Stimulated activated CD4-positive, alpha-beta T cell treated with anti-CD3 and anti-CD28 coated beads, Interleukin-15, amount 100 ng/mL, for 24 hours (primary cell): ENCODE measurements around the gene SLC39A11.
"Not testable (repeated sequence)": the region's sequence is repeated elsewhere in the genome, so short reads cannot be mapped to it uniquely, and the experiment has no call there.

ENCODE experiments used
- DNase-seq: peaks from one replicate; pipeline ENCODE4 v3.0.0-alpha.2; 2020

Gene SLC39A11

DNA sequence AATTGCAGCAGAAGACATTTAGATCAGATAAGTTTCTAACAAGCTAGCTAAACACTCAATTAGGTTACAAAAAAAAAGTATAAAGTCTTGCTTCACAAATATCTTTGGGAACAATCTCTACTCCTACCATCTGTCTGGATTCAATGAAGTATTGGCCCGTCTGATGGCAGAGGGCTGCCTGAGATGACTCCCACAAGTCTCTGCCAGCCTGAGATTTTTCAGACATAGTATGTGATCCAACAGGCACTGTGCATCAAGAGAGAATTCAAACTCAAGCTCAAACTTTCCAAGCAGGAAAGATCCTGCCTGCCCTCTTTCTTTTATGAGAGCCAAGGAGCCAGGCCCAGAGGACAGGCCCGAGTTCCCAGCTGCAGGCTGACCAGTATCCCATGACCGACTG is 22.6 kb downstream of the SLC39A11 start:
- no peak for DNase-seq

GRCh38 chr17:73069164-73069770 is 23.2 kb downstream of the SLC39A11 start:
- no peak for DNase-seq

- DNase-seq, result no peak
Observed at GRCh38 chr17:73068322-73069153, 23.9 kb downstream of the SLC39A11 start.

- not testable (repeated sequence) for DNase-seq
Observed at GRCh38 chr17:73067699-73068098, 24.8 kb downstream of the SLC39A11 start.

GRCh38 chr17:73067075-73067474 is 25.4 kb downstream of the SLC39A11 start:
- DNase-seq, result no peak

GRCh38 chr17:73066148-73066884 is 26.2 kb downstream of the SLC39A11 start:
- DNase-seq, result no peak

DNA sequence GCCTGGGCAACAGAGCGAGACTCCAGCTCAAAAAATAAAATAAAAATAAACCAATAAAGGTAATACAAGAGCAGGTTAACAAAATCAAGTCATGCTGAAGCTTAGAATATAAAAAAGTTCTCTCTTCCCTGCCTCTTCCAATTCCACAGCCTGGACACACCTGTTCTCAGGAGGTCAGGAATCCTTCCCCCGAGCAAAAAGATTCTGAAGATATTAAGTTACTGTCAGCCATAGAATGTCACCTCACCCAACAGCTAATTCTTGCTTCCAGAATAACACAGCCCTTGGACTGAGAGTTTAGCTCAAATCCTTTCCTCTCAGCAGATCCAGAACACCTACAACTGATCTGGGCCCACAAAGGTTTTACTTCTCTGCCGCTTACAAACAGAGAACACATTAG is 27.1 kb downstream of the SLC39A11 start:
- no peak for DNase-seq

GRCh38 chr17:73064084-73064938 is 28.2 kb downstream of the SLC39A11 start:
- DNase-seq, result no peak

GRCh38 chr17:73062726-73063125 is 29.8 kb downstream of the SLC39A11 start:
- DNase-seq, result no peak

DNA sequence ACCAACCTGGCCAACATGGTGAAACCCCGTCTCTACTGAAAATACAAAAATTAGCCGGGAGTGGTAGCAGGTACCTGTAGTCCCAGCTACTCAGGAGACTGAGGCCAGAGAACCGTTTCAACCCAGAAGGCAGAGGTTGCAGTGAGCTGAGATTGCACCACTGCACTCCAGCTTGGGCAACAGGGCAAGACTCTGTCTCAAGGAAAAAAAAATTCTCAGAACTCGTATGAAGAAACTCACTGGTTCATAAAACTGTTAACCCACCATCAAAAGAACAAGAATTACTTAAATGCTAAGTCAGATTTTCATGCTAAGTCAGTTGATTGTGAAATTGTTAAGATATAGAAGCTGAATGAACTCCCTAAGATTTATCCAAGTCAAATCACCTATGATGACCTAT is 31.3 kb downstream of the SLC39A11 start:
- DNase-seq, result no peak

DNA sequence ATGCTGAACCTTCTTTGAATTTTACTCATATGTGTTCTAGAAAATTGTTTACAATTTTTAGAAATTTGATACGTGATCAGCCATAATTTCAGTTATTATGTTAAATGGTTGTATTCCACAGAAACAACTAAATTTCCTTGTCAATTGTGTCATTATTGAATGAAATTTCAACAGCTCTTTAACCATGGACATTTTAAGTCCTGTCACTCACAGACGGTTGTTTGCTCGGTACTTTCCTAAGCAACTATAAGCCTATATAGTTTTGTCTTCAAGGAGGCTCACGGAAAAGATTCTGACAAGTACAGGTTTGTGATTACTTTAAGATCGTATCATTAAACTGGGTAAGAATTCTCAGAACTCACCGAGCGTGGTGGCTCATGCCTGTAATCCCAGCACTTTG is 31.8 kb downstream of the SLC39A11 start:
- DNase-seq, result no peak

DNA sequence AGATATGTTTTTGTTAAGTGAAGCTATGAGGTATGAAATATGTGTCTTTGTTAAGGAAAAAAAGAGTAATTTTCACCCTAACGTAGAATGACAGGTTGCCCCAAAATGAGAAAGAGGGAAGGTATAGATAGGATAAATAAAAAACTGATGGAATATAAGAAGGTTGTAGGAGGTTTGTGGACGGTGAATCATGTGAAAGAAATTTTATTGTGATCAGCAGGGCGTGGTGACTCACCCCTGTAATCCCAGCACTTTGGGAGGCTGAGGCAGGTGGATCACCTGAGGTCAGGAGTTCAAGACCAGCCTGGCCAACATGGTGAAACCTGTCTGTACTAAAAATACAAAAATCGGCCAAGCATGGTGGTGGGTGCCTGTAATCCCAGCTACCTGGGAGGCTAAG is 32.8 kb downstream of the SLC39A11 start:
- DNase-seq, result not testable (repeated sequence)

DNA sequence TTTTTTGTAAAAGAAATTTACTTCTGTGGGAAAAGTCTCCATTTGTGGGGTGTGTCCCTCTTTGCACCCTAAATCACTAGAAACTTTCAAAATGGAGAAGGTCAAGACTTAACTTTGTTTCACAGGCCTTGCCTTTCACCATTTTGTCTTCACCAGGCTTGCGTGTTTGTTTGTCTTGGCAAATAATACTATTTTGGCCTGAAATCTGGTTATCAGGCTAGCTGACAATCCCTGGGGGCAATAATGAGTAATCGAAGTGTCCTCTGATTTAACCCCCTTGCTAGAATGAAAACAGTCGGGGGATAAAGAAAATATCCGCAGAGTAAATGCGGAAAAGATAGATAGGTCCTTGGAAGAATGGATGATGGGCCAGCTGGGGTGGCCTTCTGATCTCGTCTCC is 34.5 kb downstream of the SLC39A11 start:
- DNase-seq, result no peak

GRCh38 chr17:73057196-73057595 is 35.3 kb downstream of the SLC39A11 start:
- DNase-seq, result no peak

- no peak for DNase-seq
Observed at GRCh38 chr17:73052923-73053322, 39.6 kb downstream of the SLC39A11 start.

DNA sequence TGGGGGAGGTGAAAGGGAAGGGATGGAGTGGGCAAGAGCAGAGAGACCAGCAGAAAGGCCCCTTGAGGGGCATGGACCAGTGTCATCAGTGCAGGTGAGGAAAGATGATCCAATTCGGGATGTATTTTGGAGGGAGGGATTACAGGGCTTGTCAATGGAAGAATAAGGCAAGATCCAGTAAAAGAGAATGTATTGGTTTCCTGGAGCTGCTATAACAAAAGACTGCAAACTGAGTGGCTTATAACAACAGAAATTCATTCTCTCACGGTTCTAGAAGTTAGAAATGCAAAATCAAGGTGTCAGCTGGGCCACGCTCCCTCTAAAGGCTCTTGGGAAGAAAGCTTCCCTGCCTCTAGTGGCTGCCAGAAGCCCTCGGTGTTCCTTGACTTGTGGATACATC is 41.7 kb downstream of the SLC39A11 start:
- no peak for DNase-seq

GRCh38 chr17:73048170-73048569 is 44.3 kb downstream of the SLC39A11 start:
- no peak for DNase-seq

DNA sequence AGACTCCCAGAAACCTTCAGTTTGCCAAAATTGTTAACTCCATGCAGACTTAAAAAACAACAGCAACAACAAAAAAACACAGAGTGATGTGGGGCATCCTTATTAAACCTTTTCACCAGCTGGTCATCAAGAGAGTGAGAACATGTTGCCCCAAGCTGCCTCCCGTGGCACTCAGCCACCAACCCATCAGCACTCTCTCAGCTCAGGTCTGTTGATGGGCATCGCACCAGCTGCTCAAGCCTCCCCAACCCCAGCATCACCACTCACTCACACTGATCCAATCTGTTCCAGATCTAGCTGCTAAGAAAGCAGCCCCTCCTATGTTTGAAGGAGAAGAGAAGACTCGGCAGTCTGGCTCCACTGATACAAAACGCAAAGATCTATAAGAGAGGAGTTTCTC is 46.8 kb downstream of the SLC39A11 start:
- no peak for DNase-seq

DNA sequence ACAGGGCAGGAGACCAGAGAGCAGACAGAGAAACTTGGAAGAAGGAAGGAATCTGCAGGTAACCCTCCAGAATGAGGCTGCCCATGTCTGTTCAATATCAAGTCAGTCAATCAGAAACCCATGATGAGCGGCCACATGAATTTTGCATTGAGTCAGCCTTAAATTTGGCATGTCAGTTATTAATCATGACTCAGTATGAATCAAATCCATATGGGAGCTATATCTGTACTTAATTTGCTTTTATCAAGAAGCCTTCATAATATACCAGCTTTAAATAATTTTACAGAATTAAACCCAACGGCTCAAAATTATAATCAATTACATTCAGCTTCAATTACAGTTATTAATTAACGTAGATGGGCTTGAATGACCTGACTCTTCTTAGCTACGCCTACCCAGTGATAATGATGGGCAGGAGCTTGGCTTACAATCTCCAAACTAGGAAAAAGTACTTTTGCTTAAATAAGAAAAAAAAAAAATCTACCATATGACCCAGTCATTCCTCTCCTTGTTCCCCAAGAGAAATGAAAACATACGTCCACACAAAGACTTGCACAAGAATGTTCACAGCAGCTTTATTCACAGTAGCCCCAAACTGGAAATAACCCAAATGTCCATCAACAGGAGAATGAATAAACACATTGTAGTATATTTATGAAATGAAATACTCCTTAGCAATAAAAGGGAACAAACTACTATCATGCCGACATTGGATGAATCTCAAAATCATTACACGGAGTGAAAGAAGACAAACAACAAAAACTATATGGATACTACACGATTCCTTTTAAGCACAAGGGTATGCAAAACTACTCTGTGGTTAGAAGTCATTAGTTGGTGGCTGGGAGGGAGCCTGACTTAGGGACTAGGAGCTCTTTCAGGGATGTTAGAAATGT is 48.6 kb downstream of the SLC39A11 start:
- no peak for DNase-seq

- DNase-seq, result no peak
Observed at GRCh38 chr17:73042809-73043685, 49.4 kb downstream of the SLC39A11 start.

DNA sequence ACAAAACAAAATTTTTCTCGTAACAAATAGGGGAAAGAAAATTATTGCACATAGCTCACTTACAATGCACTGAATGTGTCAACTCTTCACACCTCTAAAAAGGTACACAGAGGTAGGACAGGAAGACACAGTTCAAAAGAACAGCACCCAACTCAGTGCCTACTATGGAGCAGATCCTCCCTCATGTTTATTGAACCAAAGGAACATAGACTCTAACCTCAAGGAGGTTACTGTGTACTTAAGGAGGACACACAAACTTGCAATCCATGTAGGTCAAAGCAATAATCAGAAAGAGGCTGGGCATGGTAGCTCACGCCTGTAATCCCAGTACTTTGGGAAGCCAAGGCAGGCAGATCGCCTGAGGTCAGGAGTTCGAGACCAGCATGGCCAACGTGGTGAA is 50.3 kb downstream of the SLC39A11 start:
- DNase-seq, result no peak
